H9 (cell line): Measurements from ENCODE around the gene ZSCAN5C. TPM values are rescaled to one million over a fixed set of nuclear protein-coding genes. Genes with fewer than 3 reads are reported as not detected.

Source experiments
- DNase-seq: peaks from one replicate; pipeline ENCODE4 v3.0.0-alpha.2; 2017
- H2AFZ ChIP-seq: one replicate; pipeline ENCODE4 v1.6.1; 2013; ENCODE audit warnings: mild to moderate bottlenecking, low read length, control low read depth, moderate library complexity
- H2AK5ac ChIP-seq: 2 replicates; pipeline ENCODE4 v1.6.1; 2013; ENCODE audit warnings: low read length, control low read depth, mixed read lengths; ENCODE audit not compliant: insufficient read length
- H2BK120ac ChIP-seq: one replicate; pipeline ENCODE4 v1.6.1; 2013; ENCODE audit warnings: low read depth, mild to moderate bottlenecking, low read length, control low read depth, inconsistent platforms; ENCODE audit not compliant: poor library complexity, severe bottlenecking
- H2BK12ac ChIP-seq: 2 replicates; pipeline ENCODE4 v1.6.1; 2013; ENCODE audit warnings: low read length, control low read depth, mixed read lengths, low read depth; ENCODE audit not compliant: insufficient read length
- H2BK15ac ChIP-seq: 2 replicates; pipeline ENCODE4 v1.6.1; 2013; ENCODE audit warnings: low read depth, low read length, control low read depth
- H2BK20ac ChIP-seq: one replicate; pipeline ENCODE4 v1.6.1; 2013; ENCODE audit warnings: low read depth, mild to moderate bottlenecking, low read length, control low read depth, inconsistent platforms; ENCODE audit not compliant: poor library complexity, severe bottlenecking
- H2BK5ac ChIP-seq: 2 replicates; pipeline ENCODE4 v1.6.1; 2013; ENCODE audit warnings: low read length, control low read depth, mixed read lengths; ENCODE audit not compliant: insufficient read length
- H3K14ac ChIP-seq: 2 replicates; pipeline ENCODE4 v1.6.1; 2013; ENCODE audit warnings: low read length, control low read depth; ENCODE audit not compliant: insufficient read depth
- H3K18ac ChIP-seq: 2 replicates; pipeline ENCODE4 v1.6.1; 2013; ENCODE audit warnings: low read depth, mild to moderate bottlenecking, mixed read lengths, low read length, control low read depth; ENCODE audit not compliant: insufficient read length
- H3K23ac ChIP-seq: 2 replicates; pipeline ENCODE4 v1.6.1; 2013; ENCODE audit warnings: low read length, control low read depth, mixed read lengths, low read depth; ENCODE audit not compliant: insufficient read length
- H3K23me2 ChIP-seq: 2 replicates; pipeline ENCODE4 v1.6.1; 2013; ENCODE audit warnings: low read depth, mild to moderate bottlenecking, mixed read lengths, low read length, control low read depth; ENCODE audit not compliant: insufficient read length, poor library complexity, severe bottlenecking
- H3K27ac ChIP-seq: 2 replicates; pipeline ENCODE4 v1.5.1; 2013; ENCODE audit warnings: low read length, control low read depth, mixed read lengths, low read depth; ENCODE audit not compliant: insufficient read length
- H3K27me3 ChIP-seq: 2 replicates; pipeline ENCODE4 v1.6.1; 2013; ENCODE audit warnings: low read length, control low read depth, inconsistent platforms; ENCODE audit not compliant: insufficient read depth
- H3K4ac ChIP-seq: 2 replicates; pipeline ENCODE4 v1.6.1; 2013; ENCODE audit warnings: low read depth, mild to moderate bottlenecking, control low read depth, inconsistent platforms, low read length, moderate library complexity
- H3K4me1 ChIP-seq: 2 replicates; pipeline ENCODE4 v1.6.1; 2013; ENCODE audit warnings: low read length, control low read depth, inconsistent platforms; ENCODE audit not compliant: insufficient read depth
- H3K4me2 ChIP-seq: 2 replicates; pipeline ENCODE4 v1.6.1; 2013; ENCODE audit warnings: low read length, control low read depth, mixed read lengths; ENCODE audit not compliant: insufficient read length, insufficient read depth
- H3K56ac ChIP-seq: 2 replicates; pipeline ENCODE4 v1.6.1; 2013; ENCODE audit warnings: low read depth, mild to moderate bottlenecking, mixed read lengths, low read length, control low read depth; ENCODE audit not compliant: insufficient read length
- H3K79me1 ChIP-seq: 2 replicates; pipeline ENCODE4 v1.6.1; 2013; ENCODE audit warnings: low read depth, mild to moderate bottlenecking, moderate library complexity, low read length, control low read depth, inconsistent platforms; ENCODE audit not compliant: insufficient read depth, poor library complexity, severe bottlenecking
- H3K79me2 ChIP-seq: 2 replicates; pipeline ENCODE4 v1.6.1; 2013; ENCODE audit warnings: low read length, control low read depth, inconsistent platforms; ENCODE audit not compliant: insufficient read depth
- H3K9ac ChIP-seq: 2 replicates; pipeline ENCODE4 v1.6.1; 2013; ENCODE audit warnings: low read length, control low read depth, mixed read lengths; ENCODE audit not compliant: insufficient read length; ENCODE audit errors: extremely low read depth
- H3K9me3 ChIP-seq: one replicate; pipeline ENCODE4 v1.6.1; 2013; ENCODE audit warnings: low read depth, low read length, inconsistent platforms; ENCODE audit not compliant: control insufficient read depth
- H3T11ph ChIP-seq: one replicate; pipeline ENCODE4 v1.6.1; 2013; ENCODE audit warnings: mild to moderate bottlenecking, low read length, control low read depth, inconsistent platforms
- H4K20me1 ChIP-seq: one replicate; pipeline ENCODE4 v1.6.1; 2013; ENCODE audit not compliant: control insufficient read depth, insufficient read length, insufficient read depth
- H4K5ac ChIP-seq: 2 replicates; pipeline ENCODE4 v1.6.1; 2013; ENCODE audit warnings: low read depth, mild to moderate bottlenecking, mixed read lengths, low read length, control low read depth; ENCODE audit not compliant: insufficient read length
- H4K8ac ChIP-seq: replicated peaks from 2 replicates; pipeline ENCODE4 v1.6.1; 2013; ENCODE audit warnings: low read length, control low read depth, mixed read lengths, low read depth; ENCODE audit not compliant: insufficient read length
- H4K91ac ChIP-seq: 2 replicates; pipeline ENCODE4 v1.6.1; 2013; ENCODE audit warnings: low read depth, mild to moderate bottlenecking, moderate library complexity, mixed read lengths, low read length, control low read depth; ENCODE audit not compliant: insufficient read length
- H3K27ac Mint-ChIP-seq, 3 experiments: 2 replicates in 2 of 3; 3 replicates in 1 of 3; pipeline ENCODE4 v1.8.0; 2020 to 2021; ENCODE audit warnings: mixed read lengths in 3 of 3, mild to moderate bottlenecking in 1 of 3, moderate library complexity in 1 of 3
- H3K27me3 Mint-ChIP-seq: 2 replicates; pipeline ENCODE4 v1.8.0; 2021; ENCODE audit warnings: low read depth, mild to moderate bottlenecking, moderate library complexity, mixed read lengths
- H3K36me3 Mint-ChIP-seq, 3 experiments: 2 replicates in 2 of 3; 3 replicates in 1 of 3; pipeline ENCODE4 v1.8.0; 2020 to 2021; ENCODE audit warnings: low read depth in 3 of 3, mixed read lengths in 3 of 3; ENCODE audit not compliant: insufficient read depth in 1 of 3
- H3K4me1 Mint-ChIP-seq, 2 experiments: 2 replicates each; pipeline ENCODE4 v1.8.0; 2020; ENCODE audit warnings: mixed read lengths in 2 of 2
- H3K4me3 Mint-ChIP-seq, 2 experiments: 2 replicates in 1 of 2; 3 replicates in 1 of 2; pipeline ENCODE4 v1.8.0; 2020 to 2021; ENCODE audit warnings: mild to moderate bottlenecking in 2 of 2, mixed read lengths in 2 of 2, moderate library complexity in 1 of 2
- H3K9me3 Mint-ChIP-seq, 2 experiments: 2 replicates in 1 of 2; 3 replicates in 1 of 2; pipeline ENCODE4 v1.8.0; 2020; ENCODE audit warnings: mild to moderate bottlenecking in 2 of 2, mixed read lengths in 2 of 2, moderate library complexity in 1 of 2
- WGBS: extraction: QIAGEN DNeasy Blood & Tissue Kit; methylation state at CpG from one replicate; pipeline ENCODE4 v1.1.7; 2013; ENCODE audit warnings: missing lambda C conversion rate, low lambda C conversion rate, mixed read lengths; ENCODE audit not compliant: insufficient read length; ENCODE audit errors: extremely low coverage; 5-methylcytosine and 5-hydroxymethylcytosine counted together
- total RNA-seq: library from RNA; stranded (reverse); gene quantifications from 2 replicates; pipeline ENCODE4 v1.2.1, GENCODE V29; 2021
- TF ChIP-seq, protein P1 (sequence below): fragments of 200-600 bp; sonication (generic); conservative IDR thresholded peaks from 3 replicates; pipeline ENCODE4 v1.8.0; 2021; ENCODE audit warnings: antibody characterized with exemption, mild to moderate bottlenecking

Gene ZSCAN5C
- total RNA-seq, 1 experiment from 2014 or later = not detected

DNA sequence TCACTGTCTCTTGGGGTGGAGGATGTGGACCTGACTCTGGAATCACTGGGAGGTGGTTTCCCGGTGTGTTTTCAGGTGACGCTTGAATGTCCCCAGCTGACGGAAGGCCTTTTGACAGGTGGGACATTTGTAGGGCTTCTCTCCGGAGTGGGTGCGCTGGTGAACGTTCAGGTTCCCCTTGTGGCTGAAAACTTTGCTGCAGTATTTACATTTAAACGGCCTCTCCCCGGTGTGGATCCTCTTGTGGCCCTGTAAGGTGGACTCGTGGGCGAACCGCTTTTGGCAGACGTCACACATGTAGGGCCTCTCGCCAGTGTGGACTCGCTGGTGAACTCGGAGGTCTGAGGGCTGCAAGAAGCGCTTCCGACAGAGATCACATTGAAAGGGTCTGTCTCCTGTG is 12.3 kb upstream of the ZSCAN5C start:
- Mint-ChIP-seq H3K9me3 (peaks cover 0 to 54% of the 10 kb centered on the region in 2 experiments; a peak in 2 of 5 replicates), H3K27me3 (peaks cover 12% of the 10 kb centered on the region), H3K36me3 (no peaks in the 10 kb centered on the region), H3K4me3 (no peak overlapping the region), H3K4me1 (no peaks in the 10 kb centered on the region), H3K27ac (no peak overlapping the region)
- no peak overlapping the region for H2BK120ac ChIP-seq
- no peak overlapping the region for H2BK12ac ChIP-seq
- H3K4me1 ChIP-seq = no peaks in the 10 kb centered on the region
- H3K4me2 ChIP-seq = no peak overlapping the region
- H3K23me2 ChIP-seq = no peaks in the 10 kb centered on the region
- no peak overlapping the region for H4K5ac ChIP-seq
- H3K56ac ChIP-seq = no peak overlapping the region
- H3K79me2 ChIP-seq = no peaks in the 10 kb centered on the region
- TF ChIP-seq, protein P1, sequence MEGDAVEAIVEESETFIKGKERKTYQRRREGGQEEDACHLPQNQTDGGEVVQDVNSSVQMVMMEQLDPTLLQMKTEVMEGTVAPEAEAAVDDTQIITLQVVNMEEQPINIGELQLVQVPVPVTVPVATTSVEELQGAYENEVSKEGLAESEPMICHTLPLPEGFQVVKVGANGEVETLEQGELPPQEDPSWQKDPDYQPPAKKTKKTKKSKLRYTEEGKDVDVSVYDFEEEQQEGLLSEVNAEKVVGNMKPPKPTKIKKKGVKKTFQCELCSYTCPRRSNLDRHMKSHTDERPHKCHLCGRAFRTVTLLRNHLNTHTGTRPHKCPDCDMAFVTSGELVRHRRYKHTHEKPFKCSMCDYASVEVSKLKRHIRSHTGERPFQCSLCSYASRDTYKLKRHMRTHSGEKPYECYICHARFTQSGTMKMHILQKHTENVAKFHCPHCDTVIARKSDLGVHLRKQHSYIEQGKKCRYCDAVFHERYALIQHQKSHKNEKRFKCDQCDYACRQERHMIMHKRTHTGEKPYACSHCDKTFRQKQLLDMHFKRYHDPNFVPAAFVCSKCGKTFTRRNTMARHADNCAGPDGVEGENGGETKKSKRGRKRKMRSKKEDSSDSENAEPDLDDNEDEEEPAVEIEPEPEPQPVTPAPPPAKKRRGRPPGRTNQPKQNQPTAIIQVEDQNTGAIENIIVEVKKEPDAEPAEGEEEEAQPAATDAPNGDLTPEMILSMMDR = peak; percentile 26; the same call in 1 of the 3 replicates
- H2BK20ac ChIP-seq = no peak overlapping the region
- no CpG with 5 or more reads among the region's 17 CpGs for WGBS
- no peak overlapping the region for H3K14ac ChIP-seq
- H3K9ac ChIP-seq = no peak overlapping the region
- H3K27ac ChIP-seq = no peak overlapping the region
- no peak overlapping the region for H2BK5ac ChIP-seq
- DNase-seq = no peak
- H3K23ac ChIP-seq = no peak overlapping the region
- H2AK5ac ChIP-seq = no peak overlapping the region
- H2AFZ ChIP-seq = no peak overlapping the region
- no peak overlapping the region for H4K8ac ChIP-seq
- H3K9me3 ChIP-seq = no peaks in the 10 kb centered on the region
- no peaks in the 10 kb centered on the region for H3K79me1 ChIP-seq
- no peaks in the 10 kb centered on the region for H3K27me3 ChIP-seq
- H3K18ac ChIP-seq = no peak overlapping the region
- H4K20me1 ChIP-seq = no peaks in the 10 kb centered on the region
- no peak overlapping the region for H2BK15ac ChIP-seq
- no peak overlapping the region for H4K91ac ChIP-seq
- H3K4ac ChIP-seq = no peak overlapping the region
- H3T11ph ChIP-seq = no peak overlapping the region
